CD4-positive, alpha-beta T cell treated with Interleukin-2 at 100 ng/mL for 4 hours (primary cell): ENCODE data around the gene SPINT2.
A peak's percentile ranks its signal among the peaks of the same experiment; 100 is the strongest.
"Not testable (repeated sequence)": the region's sequence is repeated elsewhere in the genome, so short reads cannot be mapped to it uniquely, and the experiment has no call there.

Source experiments
- DNase-seq: peaks from one replicate; pipeline ENCODE4 v3.0.0-alpha.2; 2020; ENCODE audit warnings: low spot score

Gene SPINT2, protein sequence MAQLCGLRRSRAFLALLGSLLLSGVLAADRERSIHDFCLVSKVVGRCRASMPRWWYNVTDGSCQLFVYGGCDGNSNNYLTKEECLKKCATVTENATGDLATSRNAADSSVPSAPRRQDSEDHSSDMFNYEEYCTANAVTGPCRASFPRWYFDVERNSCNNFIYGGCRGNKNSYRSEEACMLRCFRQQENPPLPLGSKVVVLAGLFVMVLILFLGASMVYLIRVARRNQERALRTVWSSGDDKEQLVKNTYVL

DNA sequence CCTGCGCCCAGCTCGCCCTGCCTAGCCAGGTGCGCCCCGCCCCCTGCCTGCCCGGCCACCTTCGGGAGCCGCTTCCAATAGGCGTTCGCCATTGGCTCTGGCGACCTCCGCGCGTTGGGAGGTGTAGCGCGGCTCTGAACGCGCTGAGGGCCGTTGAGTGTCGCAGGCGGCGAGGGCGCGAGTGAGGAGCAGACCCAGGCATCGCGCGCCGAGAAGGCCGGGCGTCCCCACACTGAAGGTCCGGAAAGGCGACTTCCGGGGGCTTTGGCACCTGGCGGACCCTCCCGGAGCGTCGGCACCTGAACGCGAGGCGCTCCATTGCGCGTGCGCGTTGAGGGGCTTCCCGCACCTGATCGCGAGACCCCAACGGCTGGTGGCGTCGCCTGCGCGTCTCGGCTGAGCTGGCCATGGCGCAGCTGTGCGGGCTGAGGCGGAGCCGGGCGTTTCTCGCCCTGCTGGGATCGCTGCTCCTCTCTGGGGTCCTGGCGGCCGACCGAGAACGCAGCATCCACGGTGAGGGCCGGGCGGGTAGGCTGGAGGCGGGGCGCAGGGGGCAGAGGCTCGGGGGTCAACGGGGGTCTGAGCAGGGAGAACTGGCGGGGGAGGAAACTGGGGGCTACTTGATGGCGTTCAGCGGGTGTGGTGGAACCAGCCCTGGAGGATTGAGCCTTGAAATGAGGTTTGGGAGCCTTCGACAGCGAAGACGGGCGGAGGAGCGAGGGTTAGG, at the start of gene SPINT2:
Gene SPINT2, plus strand, starts transcription at position 88 of the 727 bp plus-strand sequence. Its CDS starts 320 bp downstream, at position 408.
- DNase-seq: no peak

DNA sequence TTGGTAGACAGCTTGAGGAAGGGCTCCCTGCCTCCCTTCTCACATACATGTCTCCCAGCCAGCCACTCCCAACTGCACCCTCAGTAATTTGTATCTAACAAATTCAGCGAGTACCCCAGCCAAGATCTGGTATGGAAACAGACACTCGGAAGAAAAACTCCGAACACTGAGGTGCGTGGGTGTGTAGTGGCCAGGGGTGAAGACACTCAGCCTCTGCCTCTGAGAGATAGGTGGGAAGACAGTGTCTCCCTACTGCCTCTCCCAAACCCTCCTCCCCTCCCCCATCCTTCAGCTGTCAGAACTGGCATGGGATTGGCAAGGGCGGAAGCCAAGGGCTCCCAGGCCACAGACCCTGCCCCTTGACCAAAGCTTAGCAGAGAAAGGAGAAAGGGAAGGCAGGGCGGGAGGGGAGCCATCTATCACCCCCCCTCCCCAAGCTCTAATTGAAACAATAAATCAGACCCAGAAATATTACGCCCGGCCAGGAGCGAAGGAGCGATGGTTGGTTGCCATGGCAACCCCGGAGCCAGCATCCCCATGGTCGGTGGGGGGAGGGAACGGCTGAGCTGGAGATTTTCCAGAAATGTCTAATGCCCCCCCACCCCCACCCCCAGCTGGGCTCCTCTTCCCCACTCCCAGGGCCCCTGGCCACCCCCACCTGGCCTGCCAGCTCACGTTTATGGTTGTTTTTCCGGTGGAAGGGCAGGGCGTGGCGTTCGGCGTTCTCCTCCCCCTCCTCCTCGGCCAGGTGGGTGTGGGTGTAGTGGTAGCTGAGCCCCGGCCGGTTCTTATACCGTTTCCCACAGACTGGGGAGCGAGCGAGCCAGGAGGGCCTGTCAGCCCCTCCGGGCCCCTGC, 47.4 kb upstream of the SPINT2 start:
- DNase-seq: no peak

DNA sequence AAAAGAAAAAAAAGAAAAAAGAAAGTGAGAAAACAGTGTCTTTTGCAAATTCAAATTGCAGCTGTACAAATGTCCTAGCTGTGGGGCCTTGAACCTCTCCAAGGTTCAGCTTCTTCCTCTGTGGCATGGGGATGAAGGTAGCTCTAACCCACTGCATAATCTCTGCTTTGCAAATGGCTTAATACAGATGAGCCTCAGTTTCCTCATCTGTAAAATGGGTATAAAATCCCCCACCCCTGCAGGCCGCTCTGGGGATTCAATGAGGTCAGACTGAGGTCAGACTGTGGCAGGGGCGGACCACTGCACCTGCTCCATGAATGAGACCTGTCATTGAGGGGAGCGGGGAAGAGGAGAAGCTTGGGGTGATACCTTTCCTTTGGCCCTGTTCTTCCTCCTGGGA, 46.2 kb upstream of the SPINT2 start:
- no peak for DNase-seq

DNA sequence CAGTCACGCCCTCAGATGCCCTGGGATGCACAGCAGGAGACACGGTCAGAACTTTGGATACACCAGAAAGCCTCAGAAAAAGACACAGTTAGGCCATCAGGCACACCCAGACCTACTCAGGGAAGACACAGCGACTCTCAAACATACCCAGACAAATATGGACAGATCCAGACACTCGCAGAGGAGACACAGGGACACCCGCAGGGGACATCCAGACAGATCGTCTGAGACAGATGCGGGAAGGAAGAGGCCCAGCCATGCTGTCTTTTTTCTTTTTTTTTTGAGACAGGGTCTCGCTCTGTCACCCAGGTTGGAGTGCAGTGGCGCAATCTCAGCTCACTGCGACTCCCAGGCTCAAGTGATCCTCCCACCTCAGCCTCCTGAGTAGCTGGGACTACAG, 45.2 kb upstream of the SPINT2 start:
- no peak for DNase-seq

DNA sequence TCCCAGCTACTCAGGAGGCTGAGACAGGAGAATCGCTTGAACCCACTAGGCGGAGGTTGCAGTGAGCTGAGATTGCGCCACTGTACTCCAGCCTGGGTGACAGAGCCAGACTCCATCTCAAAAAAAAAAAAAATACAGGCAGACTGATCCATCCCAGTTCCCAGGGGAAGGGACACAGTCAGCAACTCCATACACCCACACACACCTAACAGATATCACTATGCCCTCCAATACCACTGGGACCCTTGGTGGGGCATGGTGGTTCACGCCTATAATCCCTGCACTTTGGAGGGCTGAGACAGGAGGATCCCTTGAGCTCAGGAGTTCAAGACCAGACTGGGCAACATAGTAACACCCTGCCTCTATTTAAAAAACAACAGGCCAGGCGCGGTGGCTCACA, 43.0 kb upstream of the SPINT2 start:
- no peak for DNase-seq

DNA sequence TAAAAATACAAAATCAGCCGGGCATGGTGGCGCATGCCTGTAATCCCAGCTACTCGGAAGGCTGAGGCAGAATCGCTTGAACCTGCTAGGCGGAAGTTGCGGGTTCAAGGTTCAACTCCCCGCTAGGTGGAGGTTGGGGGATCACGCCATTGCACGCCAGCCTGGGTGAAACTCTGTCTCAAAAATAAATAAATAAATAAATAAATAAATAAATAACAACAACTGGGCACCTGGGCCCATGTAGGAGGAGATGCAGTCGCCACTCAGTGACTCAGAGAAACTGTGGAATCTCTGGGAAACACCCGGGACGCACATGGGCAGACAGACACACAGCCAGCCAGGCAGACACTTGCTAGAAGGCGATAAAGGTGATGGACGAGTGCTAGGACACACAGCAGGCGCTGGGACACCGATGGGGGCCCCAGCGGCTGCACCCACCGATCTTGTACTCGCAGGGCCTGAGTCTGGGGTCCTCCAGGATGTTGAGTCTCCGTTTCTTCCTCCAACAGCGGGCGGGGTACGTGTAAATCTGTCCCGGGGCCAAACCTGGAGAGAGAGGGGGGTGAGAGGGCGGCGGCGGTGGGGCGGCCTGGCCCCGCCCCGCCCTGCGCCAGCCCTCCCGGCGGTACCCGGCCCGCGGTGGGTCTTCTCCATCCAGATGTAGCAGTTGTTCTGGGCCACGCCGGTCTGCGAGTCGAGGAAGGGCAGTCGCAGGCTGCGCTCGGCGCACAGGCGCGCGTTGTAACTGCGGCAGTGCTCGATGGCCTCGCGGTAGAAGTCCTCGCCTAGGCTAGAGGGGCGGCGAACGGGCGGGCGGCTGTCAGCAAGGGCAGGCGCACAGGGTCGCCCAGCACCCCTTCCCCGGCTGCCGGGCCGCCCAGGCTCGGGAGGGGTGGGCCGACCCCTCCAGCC, 42.2 kb upstream of the SPINT2 start:
- DNase-seq: no peak

DNA sequence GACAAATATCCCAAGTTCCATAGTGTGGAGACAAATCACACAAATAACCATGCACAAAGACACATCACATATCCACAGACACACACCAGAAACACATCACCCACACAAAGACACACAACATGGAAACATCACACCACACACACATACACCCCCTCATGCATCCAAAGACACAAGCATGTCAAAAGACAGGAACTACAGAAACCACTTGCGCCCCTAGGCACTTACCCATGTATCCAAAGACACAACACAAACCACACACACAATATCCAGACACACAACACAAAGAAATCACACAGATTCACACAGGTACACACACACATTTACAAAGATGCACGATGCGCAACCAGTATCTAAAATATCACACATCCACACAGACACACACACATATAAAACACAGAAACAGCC, 41.3 kb upstream of the SPINT2 start:
- no peak for DNase-seq

DNA sequence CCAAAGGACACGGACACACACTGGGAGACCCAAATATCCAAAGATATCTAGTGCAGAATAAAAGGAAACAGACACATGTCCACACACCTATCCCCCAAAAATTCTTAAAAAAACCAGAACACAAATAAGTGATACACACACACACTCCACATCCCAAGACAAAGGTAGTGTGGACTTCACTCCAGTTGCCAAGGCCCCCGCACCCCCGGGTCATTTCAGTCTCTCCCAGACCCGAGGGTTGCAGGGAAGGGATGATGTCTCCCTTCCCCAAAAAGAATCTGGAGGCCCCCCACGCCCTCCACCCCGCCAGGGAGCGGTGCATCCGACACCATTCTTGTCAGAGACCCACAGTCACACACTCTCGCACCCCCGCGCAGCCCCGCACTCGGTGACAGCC, 40.8 kb upstream of the SPINT2 start:
- DNase-seq: no peak

DNA sequence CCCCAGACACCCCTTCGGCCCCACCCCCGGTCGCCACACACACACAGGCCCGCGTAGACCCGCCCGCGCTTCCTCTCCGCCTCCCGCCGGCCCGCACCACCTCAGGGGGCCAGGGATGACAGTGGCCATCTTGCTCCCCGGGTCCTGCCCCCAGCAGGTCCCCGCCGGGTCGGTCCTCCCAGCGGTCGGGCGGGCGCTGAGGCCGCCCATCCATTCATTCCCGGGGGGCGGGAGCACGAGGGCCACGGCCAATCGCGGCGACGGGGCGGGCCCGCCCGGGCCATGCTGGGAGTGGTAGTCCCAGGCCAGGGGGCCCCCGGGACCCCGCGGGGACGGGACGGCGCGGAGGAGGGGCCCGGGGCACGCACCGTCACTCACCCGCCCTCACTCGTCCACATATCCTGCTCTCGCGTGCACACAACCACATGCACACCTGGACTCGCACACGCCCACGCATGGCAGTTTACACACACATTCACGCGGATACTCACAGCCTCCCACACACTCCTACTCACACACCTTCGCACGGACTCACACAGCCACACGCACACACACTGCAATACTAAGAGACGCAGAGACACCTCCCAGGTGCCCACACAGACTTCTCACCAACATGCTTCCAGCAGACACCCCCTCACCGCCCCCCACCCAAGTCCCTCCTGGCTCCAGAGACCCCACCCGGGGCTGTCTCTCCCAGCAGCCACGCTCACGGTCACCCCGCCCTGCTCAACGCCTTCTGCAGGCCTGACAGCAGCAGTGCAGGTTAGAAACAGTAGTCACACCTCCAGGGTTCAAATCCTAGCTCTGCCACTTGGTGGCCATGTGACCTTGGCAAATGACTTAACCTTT, 40.1 kb upstream of the SPINT2 start, which contains the start of gene DPF1:
Gene DPF1, minus strand, starts transcription at position 209 of the 849 bp plus-strand sequence. Its CDS starts 80 bp downstream, at position 129.
- peak; percentile 7 for DNase-seq

DNA sequence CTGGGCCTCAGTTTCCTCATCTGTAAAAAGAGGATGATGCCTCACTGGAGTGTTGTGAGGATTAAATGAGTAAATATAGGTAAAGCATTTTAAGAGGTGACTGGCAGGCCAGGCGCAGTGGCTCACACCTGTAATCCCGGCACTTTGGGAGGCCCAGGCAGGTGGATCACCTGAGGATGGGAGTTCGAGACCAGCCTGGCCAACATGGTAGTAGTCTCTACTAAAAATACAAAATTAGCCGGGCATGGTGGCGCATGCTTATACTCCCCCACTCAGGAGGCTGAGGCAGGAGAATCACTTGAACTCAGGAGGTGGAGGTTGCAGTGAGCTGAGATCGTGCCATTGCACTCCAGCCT, 39.5 kb upstream of the SPINT2 start:
- not testable (repeated sequence) for DNase-seq

DNA sequence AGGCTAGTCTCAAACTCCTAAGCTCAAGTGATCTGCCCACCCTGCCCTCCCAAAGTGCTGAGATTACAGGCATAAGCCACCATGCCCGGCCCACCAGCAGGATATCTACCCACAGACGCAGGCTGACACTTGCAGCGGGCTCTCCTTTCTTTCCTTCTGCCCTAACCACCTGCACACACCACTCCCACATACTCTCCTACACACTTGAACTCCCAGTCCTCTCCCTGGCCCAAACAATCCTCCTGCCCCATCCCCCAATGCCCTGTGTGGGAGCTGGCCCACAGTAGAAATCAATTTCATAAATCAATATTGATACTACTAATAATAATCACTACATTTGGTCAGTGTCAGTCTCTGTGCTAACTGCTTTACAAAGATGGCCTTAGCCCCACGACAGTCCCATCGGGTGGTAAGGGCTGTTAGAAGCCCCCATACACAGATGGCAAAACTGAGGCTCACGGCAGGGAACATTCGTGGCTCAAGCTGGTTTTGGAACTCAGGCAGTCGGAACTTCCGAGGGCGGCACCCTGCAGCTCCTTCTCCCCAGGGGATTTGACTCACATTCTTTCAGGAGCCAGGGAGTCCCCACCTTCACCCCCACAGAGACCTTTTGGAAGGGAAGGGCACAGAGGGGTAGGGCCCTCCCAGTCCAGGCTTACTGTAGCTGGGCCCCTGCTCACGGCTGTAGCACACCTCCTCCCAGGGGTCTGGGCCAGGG, 36.9 kb upstream of the SPINT2 start:
- no peak for DNase-seq

DNA sequence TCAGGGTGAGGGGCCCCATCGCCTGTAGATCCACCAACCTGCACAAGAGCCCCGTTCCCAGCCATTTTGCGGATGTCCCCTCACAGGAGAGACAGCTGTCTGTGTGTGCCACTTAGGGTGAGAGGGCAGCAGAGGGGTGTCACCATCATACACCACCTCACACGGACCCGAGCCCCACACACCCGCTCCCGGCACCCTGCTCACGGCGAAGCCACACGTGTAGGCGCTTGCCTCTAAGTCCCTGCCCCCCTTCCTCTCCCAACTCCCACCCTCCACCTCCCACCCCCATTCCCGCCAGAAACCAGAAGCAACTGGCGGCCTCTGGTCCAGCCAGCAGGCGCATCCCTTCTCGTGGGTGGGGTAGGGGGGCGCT, 36.4 kb upstream of the SPINT2 start:
- no peak for DNase-seq

DNA sequence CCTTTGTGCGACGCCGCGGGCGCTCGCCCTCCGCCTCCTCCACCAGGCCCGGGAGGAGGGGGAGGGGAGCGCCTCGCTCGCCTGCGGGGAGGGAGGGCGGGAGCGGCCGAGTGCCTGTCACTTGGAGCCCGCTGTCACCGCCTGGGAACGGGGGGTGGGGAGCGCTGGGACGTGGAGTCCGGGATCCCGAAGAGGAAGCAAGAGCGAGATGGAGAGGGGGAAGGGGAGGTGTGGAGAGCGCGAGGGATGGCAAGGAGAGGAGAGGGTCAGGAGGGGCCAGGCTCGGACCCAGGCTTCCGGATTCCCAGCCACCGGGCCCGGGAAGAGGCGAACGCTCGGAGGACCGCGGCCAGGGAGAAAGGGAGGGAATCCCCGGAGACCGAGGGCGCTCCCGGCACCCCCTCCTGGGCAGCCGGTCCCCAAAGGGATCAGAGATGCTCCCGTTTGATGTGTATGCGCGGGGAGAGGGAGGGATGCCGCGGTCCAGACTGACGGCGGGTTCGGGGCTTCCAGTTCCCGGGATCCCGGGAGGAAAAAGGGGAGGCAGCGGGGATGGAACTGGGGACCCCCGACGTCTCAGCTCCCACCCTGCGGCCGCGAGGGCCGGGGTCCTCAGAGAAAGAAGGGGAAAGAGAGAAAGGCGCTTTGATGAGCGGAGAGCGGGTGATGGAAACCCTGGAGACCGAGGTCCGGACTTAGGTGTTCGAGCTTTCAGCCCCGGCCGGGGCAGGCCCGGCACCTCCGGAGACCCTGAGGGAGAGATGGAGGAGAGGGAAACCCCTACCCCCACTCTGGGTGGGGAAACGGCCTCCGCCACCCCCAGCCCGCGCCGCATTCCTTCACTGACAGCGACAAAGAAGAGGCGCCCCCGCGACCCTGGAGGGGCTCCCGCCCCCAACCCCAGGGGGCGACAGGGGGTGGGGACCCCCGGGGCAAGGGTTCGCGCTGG, 35.6 kb upstream of the SPINT2 start:
- no peak for DNase-seq

DNA sequence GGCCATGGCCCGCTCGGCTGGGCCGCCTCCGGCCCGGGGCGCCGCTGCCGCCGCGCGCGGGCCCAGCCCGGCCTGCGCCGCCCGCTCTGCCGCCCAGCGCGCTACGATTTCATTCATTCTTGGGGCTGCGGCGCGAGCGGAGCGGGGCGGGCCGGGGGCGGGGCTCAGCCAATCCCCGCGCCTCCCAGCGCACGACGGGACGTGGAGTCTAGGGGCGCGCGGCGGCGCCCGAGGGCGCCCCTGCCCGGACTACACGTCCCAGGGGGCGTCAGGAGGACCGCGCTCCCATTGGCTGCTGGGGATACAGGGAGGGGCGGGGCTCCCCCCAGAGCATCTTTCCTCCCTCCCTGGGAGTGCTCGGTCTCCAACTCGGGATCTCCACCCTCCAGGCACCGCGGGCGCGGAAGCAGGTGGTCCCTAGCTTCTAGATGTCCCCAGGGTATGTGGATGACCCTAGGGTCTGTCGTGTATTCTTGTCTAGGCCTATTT, 34.7 kb upstream of the SPINT2 start:
- peak; percentile 56 for DNase-seq

DNA sequence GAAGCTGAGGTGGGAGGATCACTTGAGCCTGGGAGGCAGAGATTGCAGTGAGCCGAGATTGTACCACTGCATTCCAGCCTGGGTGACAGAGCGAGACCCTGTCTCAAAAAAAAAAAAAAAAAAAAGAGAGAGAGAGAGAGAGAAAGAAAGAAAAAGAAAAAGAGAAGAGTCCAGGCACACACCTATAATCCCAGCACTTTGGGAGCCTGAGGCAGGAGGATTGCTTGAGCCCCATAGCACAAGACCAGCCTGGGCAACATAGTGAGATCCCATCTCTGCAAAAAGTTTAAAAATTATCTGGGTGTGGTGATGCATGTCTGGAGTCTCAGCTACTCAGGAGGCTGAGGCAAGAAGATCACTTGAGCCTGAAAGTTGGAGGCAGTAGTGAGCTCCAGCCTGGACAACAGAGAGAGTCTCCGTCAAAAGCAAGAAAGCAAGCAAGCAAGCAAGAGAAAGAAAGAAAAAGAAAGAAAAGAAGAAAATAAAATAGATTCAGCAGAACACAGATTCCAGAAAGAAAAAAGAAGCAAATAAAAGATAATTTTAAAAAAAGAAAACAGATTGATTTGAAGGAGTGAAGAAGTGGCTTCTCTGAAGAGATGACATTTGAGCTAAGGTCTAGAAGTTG, 33.8 kb upstream of the SPINT2 start:
- not testable (repeated sequence) for DNase-seq

DNA sequence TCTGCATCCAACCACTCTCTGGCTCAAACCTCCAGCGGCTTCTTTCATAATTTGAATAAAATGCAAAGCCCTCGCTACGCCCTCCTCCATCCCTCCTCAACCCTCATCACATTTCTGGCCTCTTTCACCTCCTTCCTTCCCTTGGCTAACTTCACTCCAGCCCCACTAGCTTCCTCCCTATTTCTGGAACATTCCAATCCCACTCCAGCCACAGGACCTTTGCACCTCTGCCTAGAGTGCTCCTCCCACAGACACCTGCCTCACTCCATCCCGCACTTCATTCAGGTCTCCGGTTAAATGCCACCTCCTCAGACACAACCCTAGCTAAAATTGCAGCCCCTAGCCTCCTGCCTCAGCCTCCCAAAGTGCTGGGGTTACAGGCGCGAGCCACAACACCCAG, 32.5 kb upstream of the SPINT2 start:
- no peak for DNase-seq

DNA sequence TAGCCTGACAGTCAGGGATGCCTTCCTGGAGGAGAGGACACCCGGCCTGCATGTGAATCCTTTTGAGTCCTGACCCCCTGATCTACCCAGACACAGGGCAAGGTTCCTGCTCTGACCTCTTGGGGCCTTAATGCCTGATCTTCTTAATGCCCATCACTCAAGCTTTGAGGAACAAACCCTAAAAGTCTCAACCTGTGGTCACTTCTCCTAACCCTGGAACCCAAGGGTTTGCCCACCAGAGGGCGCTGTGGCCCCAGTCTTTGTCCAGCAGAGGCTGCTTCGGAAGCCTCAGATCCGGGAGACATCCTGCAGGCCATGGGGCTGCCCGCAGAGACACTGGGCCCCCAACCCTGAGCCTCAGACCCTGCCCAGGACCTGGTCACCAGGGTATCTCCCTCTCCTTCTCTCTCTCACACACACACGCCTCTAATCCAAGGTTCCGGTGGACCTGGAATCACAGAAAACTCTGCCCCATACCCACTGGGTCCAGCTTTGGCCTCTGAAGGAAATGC, 30.6 kb upstream of the SPINT2 start:
- DNase-seq: peak; percentile 74

DNA sequence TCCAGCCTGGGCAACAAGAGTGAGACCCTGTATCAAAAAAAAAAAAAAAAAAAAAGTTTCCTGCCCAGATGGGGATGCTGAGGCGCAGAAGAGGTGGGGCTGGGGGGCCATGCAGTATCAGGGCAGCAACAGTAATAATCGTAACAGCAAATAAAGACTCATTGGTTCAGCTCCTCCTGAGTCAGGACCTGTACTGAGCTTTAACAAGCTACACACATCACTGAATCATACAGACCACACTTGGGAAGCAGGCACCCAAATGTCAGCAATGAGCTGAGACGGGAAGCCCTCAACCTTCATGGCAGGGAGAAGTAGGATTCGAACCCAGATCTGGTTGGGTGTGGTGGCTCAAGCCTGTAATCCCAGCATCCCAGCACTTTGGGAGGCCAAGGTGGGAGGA, 29.8 kb upstream of the SPINT2 start:
- no peak for DNase-seq
